IPS-18a (cell line): Measurements from ENCODE around the gene WBP1L.

Source experiments
- H3K27ac ChIP-seq: one replicate; pipeline ENCODE4 v1.5.1; 2013; ENCODE audit warnings: low read length
- H3K27me3 ChIP-seq: one replicate; pipeline ENCODE4 v1.6.1; 2013; ENCODE audit warnings: mild to moderate bottlenecking, low read length; ENCODE audit not compliant: control insufficient read depth, insufficient read depth
- H3K36me3 ChIP-seq: one replicate; pipeline ENCODE4 v1.6.1; 2013; ENCODE audit warnings: low read depth, low read length; ENCODE audit not compliant: control insufficient read depth
- H3K4me1 ChIP-seq: one replicate; pipeline ENCODE4 v1.6.1; 2013; ENCODE audit warnings: low read depth, low read length; ENCODE audit not compliant: control insufficient read depth
- H3K4me3 ChIP-seq: one replicate; pipeline ENCODE4 v1.5.1; 2013; ENCODE audit warnings: low read length
- H3K9ac ChIP-seq: one replicate; pipeline ENCODE4 v1.6.1; 2013; ENCODE audit warnings: mild to moderate bottlenecking, low read length, moderate library complexity
- H3K9me3 ChIP-seq: one replicate; pipeline ENCODE4 v1.6.1; 2013; ENCODE audit warnings: low read depth, low read length; ENCODE audit not compliant: control insufficient read depth

The WBP1L gene

DNA sequence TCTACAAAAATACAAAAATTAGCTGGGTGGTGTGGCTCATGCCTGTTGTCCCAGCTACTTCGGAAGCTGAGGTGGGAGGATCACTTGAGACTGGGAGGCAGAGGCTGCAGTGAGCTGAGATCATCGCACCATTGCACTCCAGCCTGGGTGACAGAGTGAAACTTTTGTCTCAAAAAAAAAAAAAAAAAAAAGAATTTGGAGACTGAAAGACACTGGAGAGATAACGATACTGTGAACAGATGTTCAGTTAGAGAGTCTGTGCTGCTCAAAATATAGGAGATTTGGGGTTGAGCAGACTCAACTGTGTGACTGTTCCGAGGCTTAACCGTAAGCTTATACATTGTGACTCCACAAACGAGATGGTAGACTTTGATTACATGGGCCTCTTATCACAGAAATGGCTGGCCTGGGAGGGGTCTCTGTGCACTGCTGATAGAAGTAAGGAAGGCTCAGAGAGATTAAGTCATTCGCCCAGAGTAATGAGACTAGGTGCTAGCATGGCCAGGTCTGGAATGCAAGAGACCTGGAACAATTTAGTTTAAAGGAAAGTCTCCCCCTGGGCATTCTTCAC lies 19.4 kb downstream of the WBP1L start:
- no peaks in the 10 kb centered on the region for H3K9me3 ChIP-seq
- no peaks in the 10 kb centered on the region for H3K27me3 ChIP-seq
- no peak overlapping the region for H3K27ac ChIP-seq
- H3K4me3 ChIP-seq = no peak overlapping the region
- H3K4me1 ChIP-seq = no peaks in the 10 kb centered on the region
- no peak overlapping the region for H3K9ac ChIP-seq
- H3K36me3 ChIP-seq = no peaks in the 10 kb centered on the region

DNA sequence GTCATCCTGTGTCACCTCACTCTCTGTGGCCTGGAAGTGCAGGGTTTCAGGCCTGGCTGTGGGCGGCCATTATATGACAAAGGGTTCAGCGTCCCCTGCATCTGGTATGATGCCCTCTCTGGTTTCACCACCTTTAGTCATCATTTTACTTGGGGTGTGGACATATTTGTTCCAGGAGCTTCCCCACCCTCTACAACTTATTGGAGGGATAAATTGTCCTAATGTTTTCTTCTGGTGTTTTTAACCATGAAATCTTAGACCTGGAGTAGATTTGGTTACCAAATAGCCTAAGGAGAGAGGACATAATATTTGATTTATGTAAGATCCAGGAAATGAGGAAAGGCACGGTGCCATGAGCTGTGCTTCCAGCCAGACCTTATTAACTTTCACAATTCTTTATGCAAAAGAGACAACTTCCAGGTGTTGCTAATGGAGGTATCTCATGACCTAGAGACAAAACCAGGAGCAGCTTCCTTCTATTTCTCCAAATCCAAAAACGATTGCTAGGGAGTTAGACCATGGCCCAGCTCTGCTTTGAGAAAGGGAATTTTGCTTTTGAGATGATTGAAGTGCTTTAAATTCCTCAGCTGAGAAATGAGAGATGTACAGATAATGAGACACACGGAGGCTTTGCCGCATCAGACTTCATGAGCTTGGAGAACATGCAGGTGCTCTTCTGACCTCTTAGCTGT lies 20.9 kb downstream of the WBP1L start:
- no peak overlapping the region for H3K4me3 ChIP-seq
- no peak overlapping the region for H3K9ac ChIP-seq
- H3K36me3 ChIP-seq = no peaks in the 10 kb centered on the region
- H3K4me1 ChIP-seq = no peaks in the 10 kb centered on the region
- H3K9me3 ChIP-seq = no peaks in the 10 kb centered on the region
- no peak overlapping the region for H3K27ac ChIP-seq
- no peaks in the 10 kb centered on the region for H3K27me3 ChIP-seq

DNA sequence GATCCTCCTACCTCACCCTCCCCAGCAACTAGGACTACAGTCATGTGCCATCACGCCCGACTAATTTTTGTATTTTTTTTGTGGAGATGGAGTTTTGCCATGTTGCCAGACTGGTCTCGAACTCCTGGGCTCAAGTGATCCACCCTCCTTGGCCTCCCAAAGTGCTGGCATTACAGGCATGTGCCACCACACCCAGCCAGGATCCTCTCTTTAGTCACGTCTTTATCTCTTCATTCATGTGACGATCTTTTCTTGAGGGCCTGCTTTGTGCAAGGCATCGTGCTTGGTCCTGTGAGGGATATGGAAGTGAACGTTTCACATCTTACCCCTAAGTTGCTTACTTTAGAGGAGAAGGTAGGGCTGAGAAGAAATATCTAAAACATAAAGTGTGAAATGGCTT lies 21.6 kb downstream of the WBP1L start:
- H3K4me3 ChIP-seq = no peak overlapping the region
- H3K9ac ChIP-seq = no peak overlapping the region
- H3K27me3 ChIP-seq = no peaks in the 10 kb centered on the region
- H3K9me3 ChIP-seq = no peaks in the 10 kb centered on the region
- no peaks in the 10 kb centered on the region for H3K36me3 ChIP-seq
- no peaks in the 10 kb centered on the region for H3K4me1 ChIP-seq
- H3K27ac ChIP-seq = no peak overlapping the region

DNA sequence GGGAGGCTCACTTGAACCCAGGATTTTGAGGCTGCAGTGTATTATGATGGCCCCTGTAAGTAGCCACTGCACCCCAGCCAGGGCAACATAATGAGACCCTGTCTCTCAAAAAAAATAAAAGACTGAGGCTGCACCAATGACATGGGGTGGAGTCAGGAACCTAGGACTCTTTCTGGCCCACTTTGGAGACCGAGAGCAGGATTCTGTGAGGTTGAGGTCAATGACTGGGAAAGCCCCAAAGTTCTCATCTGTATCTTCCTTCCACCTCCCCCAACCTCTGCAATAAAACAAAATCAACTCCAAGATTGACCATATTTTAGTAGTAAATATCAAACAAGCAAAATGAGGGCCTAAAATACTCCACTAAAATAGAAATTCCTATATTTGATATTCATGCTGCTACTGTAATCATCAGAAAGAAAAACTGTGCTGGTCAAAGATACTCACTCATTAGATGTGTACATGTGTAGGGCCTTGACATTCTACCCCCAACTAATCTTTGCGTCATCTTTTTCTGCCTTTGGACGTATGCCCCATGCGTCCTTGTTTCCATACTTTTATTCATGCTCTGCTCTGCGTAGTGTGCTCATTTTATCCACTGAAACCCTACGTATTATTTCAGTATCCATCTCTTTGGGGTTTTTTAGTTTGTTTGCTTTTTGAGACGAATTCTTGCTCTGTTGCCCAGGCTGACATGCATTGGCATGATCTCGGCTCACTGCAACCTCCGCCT lies 23.8 kb downstream of the WBP1L start:
- no peaks in the 10 kb centered on the region for H3K9me3 ChIP-seq
- H3K9ac ChIP-seq = no peak overlapping the region
- no peak overlapping the region for H3K4me3 ChIP-seq
- no peaks in the 10 kb centered on the region for H3K4me1 ChIP-seq
- H3K36me3 ChIP-seq = no peaks in the 10 kb centered on the region
- no peak overlapping the region for H3K27ac ChIP-seq
- H3K27me3 ChIP-seq = no peaks in the 10 kb centered on the region

DNA sequence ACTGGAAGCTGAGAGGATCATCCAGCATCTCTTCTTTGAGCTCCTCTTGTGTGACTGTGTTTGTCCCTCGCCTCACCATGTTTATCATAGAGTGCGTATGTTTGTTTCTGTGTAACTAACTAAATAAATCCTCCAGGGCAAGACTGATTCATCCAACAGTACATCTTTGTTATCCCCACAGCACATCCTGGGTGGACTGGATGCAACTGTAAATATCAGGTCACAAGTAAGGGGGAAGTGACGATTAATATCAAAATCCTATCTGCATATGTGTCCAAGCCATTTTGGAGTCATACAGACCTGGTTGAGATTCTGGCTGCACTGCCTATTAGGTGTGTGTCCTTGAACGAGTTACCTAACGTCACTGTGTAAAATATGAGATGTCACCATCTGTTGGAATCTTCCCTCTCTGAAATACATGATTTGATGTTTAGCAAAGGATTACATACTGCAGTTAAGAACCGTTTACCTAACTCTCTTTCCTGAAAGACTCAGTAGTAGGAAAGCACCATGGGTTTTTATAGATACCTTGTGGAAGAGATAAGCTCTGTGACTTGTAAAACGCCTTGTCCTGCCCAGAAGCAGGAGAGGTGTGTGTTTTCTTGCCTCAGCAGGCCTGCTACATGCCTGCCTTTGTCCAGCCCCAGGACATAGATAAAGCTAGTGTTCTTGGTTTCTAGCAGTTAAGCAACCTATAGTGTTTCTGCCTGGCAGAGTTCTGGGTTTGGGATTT lies 25.8 kb downstream of the WBP1L start:
- no peaks in the 10 kb centered on the region for H3K27me3 ChIP-seq
- no peaks in the 10 kb centered on the region for H3K4me1 ChIP-seq
- no peak overlapping the region for H3K9ac ChIP-seq
- H3K36me3 ChIP-seq = no peaks in the 10 kb centered on the region
- no peak overlapping the region for H3K27ac ChIP-seq
- no peaks in the 10 kb centered on the region for H3K9me3 ChIP-seq
- H3K4me3 ChIP-seq = no peak overlapping the region

DNA sequence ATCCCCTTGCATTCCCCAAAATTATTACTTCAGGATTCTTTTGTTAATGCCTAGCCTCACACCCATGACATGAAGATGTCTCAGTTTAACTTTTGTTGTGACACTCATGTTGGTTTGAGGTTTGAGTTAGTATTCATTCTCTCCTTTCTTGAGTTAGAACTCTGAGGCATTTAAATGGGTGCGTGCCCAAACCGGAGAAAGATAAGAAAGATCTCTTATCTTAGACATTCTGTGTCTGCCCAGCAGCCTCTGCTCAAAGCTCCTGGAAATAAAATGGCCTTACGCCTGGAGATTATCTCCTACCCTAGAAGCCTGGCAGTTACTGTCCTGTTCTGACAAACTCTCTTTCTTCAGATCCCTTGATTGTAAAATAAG lies 26.3 kb downstream of the WBP1L start:
- Histone ChIP-seq H3K27ac (no peak overlapping the region), H3K9me3 (no peaks in the 10 kb centered on the region), H3K36me3 (no peaks in the 10 kb centered on the region), H3K27me3 (no peaks in the 10 kb centered on the region), H3K4me3 (no peak overlapping the region), H3K4me1 (no peaks in the 10 kb centered on the region), H3K9ac (no peak overlapping the region)

DNA sequence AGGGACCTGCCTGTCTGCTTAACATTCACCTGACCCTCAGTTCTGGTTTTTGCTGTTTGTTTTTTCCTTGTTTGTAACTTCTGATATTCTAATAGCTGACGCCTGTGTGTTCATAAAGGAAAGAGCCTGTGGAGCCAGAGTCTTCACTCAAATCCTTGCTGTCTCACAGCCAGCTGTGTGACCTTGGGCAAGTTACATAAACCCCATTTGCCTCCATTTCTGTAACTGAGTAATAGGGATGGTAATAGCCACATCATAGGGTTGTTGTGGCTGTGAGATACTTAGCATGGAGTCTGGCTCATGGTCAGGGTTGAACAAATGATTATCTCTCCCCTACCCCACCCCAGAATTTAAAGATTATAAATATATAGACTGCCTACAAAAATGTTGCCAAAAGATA lies 27.0 kb downstream of the WBP1L start:
- peaks cover 4% of the 10 kb centered on the region for H3K4me1 ChIP-seq
- no peak overlapping the region for H3K9ac ChIP-seq

DNA sequence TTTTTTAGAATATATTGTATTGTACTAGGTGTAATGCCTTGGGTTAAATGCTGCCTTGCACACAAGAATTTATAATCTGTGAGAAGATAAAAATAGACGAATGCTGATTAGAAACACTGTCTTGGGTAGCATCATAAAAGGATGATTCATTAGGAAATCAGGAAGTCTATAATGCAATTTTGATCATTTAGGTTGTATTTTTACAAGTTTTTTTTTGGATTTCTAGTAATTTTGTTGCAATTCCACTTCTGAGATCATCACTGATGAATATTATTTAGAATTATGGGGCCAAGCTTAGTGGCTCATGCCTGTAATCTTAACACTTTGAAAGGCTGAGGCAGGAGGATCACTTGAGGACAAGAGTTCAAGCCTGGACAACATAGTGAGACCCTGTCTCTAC lies 29.6 kb downstream of the WBP1L start:
- Histone ChIP-seq H3K36me3 (no peaks in the 10 kb centered on the region), H3K27ac (no peak overlapping the region), H3K9ac (no peak overlapping the region), H3K9me3 (no peaks in the 10 kb centered on the region), H3K4me1 (peaks cover 28% of the 10 kb centered on the region), H3K27me3 (no peaks in the 10 kb centered on the region), H3K4me3 (no peak overlapping the region)

More for the DNA sequence above, 27.0 kb downstream of the WBP1L start:
- no peaks in the 10 kb centered on the region for H3K36me3 ChIP-seq
- H3K9me3 ChIP-seq = no peaks in the 10 kb centered on the region
- no peak overlapping the region for H3K4me3 ChIP-seq
- H3K27me3 ChIP-seq = no peaks in the 10 kb centered on the region
- no peak overlapping the region for H3K27ac ChIP-seq

DNA sequence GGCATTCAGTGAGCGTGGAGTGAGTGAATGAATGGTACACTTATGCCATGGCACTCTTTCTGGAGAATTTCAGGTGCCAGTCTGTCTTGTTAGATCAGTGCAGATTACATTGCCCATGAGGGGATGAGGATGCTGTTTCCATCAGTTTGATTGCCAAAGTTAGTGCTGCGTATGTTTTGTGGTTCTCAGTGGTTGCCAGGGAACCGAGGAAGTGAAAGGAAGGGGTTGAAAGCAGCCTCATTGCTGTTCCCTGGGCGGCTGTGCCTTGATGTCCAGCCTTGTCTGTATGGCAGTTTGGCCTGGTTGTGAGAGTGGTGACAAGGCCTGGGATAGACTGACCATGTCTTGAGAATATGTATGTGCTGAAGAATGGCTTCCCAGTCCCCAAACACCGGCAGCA lies 30.2 kb downstream of the WBP1L start:
- Histone ChIP-seq H3K9me3 (no peaks in the 10 kb centered on the region), H3K9ac (no peak overlapping the region), H3K4me1 (peaks cover 28% of the 10 kb centered on the region), H3K4me3 (no peak overlapping the region), H3K27me3 (no peaks in the 10 kb centered on the region), H3K27ac (no peak overlapping the region), H3K36me3 (no peaks in the 10 kb centered on the region)

DNA sequence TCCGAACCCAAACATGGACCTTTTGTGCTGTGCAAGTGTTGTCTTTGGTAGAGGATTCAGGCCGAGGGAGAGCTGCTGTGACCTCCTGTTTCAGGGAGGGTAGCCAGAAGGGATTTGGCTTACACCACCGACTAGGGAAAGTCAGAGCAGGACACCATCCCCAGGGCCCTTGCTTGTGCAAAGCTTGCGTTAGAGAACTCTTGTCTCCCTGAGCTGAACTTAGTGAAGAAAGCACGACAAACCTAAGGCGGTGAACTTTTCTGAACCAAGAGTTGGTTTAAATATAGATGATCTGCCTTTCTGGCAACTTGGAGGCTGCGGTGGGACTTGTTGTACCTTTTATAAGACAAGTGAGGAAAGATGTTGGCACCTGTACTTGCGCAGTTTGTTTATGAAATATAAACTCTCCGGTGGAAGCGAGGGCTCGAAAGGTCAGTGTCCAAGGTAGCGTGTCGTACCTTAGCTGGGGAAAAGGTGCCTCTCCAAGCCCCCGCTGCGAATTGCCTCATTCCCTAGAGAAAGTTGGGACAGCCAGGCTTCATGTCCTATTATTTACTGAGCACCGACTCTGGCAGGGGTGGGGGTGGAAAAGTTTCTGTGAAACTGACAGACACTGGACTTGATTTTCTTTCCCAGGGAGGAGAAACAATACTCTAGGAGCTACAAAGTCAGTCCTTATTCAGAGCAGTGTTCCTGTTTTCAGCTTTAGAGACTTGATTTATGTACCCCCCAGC lies 31.6 kb downstream of the WBP1L start:
- no peak overlapping the region for H3K27ac ChIP-seq
- no peaks in the 10 kb centered on the region for H3K27me3 ChIP-seq
- no peak overlapping the region for H3K9ac ChIP-seq
- peak overlapping the region; percentile 11 for H3K4me3 ChIP-seq
- H3K9me3 ChIP-seq = no peaks in the 10 kb centered on the region
- no peaks in the 10 kb centered on the region for H3K36me3 ChIP-seq
- peaks cover 28% of the 10 kb centered on the region for H3K4me1 ChIP-seq
